Measurements from ENCODE around the gene IL27RA. TPM values are rescaled to one million over a fixed set of nuclear protein-coding genes. Genes with fewer than 3 reads are reported as not detected.
"Not testable (repeated sequence)": the region's sequence is repeated elsewhere in the genome, so short reads cannot be mapped to it uniquely, and the experiment has no call there.

IL27RA gene
- total RNA-seq, 1 donor from 2014 or later: 5.0 TPM

DNA sequence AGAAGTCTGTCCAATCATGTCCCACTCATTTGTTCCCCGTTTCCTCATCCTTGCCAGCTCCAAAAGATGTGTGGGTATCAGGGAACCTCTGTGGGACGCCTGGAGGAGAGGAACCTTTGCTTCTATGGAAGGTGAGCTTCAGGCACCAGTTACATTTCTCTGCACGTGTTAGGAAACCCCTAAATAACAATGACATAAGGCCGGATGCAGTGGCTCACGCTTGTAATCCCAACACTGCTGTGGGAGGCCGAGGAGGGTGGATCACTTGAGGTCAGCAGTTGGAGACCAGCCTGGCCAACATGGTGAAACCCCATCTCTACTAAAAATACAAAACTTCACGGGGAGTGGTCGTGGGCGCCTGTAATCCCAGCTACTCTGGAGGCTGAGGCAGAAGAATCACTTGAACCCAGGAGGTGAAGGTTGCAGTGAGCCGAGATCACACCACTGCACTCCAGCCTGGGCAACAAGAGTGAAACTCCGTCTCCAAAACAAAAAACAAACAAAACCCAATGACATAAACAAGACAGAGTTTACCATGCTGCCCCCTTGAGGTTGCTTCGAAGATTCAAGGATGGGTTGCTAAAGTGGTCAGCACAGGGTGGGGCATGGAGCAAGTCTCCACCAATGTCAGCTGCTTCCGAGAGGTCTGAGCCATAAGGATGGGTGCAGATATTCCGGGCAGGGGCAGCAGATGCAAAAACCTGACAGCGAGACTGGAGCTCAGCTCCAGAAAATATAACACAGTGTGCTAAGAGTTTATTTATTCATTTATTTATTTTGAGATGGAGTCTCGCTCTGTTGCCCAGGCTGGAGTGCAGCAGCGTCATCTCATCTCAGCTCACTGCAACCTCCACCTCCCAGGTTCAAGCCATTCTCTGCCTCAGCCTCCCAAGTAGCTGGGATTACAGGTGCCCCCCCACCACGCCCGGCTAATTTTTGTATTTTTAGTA lies 11.4 kb downstream of the IL27RA start:
- H3K27me3 Mint-ChIP-seq (ENCODE audit: low read depth); H3K4me3 Mint-ChIP-seq; H3K36me3 Mint-ChIP-seq (ENCODE audit: low read depth); H3K4me1 Mint-ChIP-seq; H3K9me3 Mint-ChIP-seq: not testable (repeated sequence)
- peak overlapping the region; percentile 97 for H3K27ac Mint-ChIP-seq (ENCODE audit: unreplicated experiment)
- peak; percentile 65 for DNase-seq (ENCODE audit: low read depth, low spot score)
- TF ChIP-seq, protein P1, sequence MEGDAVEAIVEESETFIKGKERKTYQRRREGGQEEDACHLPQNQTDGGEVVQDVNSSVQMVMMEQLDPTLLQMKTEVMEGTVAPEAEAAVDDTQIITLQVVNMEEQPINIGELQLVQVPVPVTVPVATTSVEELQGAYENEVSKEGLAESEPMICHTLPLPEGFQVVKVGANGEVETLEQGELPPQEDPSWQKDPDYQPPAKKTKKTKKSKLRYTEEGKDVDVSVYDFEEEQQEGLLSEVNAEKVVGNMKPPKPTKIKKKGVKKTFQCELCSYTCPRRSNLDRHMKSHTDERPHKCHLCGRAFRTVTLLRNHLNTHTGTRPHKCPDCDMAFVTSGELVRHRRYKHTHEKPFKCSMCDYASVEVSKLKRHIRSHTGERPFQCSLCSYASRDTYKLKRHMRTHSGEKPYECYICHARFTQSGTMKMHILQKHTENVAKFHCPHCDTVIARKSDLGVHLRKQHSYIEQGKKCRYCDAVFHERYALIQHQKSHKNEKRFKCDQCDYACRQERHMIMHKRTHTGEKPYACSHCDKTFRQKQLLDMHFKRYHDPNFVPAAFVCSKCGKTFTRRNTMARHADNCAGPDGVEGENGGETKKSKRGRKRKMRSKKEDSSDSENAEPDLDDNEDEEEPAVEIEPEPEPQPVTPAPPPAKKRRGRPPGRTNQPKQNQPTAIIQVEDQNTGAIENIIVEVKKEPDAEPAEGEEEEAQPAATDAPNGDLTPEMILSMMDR (conservative IDR thresholded peaks at IDR 0.05): peak; percentile 67

DNA sequence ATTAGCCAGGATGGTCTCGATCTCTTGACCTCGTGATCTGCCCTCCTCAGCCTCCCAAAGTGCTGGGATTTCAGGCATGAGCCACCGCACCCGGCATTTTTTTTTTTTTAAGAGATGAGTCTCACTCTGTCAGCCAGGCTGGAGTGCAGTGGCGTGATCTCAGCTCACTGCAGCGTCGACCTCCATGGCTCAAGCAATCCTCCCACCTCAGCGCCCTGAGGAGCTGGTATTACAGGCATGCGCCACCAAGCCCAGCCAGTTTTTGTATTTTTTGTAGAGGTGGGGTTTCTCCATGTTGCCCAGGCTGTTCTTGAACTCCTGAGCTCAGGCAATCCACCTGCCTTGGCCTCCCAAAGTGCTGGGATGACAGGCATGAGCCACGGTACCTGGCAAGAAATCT lies 16.3 kb downstream of the IL27RA start:
- not testable (repeated sequence) for DNase-seq (ENCODE audit: low read depth, low spot score); H3K9me3 Mint-ChIP-seq; H3K27me3 Mint-ChIP-seq (ENCODE audit: low read depth); H3K4me3 Mint-ChIP-seq; H3K4me1 Mint-ChIP-seq; H3K36me3 Mint-ChIP-seq (ENCODE audit: low read depth); H3K27ac Mint-ChIP-seq (ENCODE audit: unreplicated experiment)

DNA sequence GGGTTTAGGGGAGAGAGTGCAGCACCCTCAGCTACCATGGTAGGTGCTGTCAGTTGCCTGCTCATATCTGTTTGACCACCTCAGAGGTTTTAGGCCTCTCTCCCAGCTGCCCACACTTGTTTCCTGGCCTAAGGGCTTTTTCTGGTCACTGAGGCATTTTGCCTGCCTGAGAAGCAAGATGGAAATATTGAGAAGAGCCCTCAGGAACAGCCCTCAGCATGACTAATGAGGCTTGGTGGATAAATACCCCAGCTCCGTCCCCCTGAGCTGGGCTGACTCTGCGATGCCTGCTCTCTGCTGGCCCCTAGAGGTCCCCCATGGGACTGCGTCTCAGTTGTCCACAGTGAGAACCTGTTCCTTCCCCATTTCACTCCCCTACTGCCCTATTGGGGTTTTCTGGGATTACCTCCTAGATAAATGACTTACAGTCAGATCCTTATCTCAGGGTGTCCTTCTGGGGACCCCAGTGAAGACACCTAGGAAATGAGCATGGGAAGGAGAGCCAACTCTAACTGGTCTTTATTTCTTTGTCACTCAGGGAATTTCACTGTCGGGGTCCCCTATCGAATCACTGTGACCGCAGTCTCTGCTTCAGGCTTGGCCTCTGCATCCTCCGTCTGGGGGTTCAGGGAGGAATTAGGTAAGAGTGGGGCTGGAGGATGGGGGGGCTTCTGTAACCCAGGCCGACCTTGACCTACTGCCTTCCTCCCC lies 17.0 kb downstream of the IL27RA start:
- peak; percentile 63 for DNase-seq (ENCODE audit: low read depth, low spot score)
- no peaks in the 10 kb centered on the region for H3K9me3 Mint-ChIP-seq
- no peaks in the 10 kb centered on the region for H3K4me1 Mint-ChIP-seq
- TF ChIP-seq, protein P1 (conservative IDR thresholded peaks at IDR 0.05): peak; percentile 76
- H3K27ac Mint-ChIP-seq (ENCODE audit: unreplicated experiment): no peak overlapping the region
- H3K4me3 Mint-ChIP-seq: no peak overlapping the region
- H3K36me3 Mint-ChIP-seq (ENCODE audit: low read depth): no peaks in the 10 kb centered on the region
- no peaks in the 10 kb centered on the region for H3K27me3 Mint-ChIP-seq (ENCODE audit: low read depth)

DNA sequence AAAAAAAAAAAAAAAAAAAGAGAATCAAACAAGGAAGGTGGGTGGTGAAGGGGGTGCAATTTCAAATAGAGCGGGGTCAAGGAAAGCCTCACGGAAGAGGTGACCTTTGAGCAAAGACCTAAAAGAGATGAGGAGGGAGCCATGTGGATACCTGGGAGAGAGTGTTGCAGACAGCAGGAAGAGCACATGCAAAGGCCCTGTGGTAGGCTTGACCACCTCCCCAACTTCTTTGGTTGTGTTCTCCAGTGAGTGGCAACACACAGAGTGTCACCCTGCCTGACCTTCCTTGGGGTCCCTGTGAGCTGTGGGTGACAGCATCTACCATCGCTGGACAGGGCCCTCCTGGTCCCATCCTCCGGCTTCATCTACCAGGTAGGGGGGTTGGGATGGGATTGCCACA lies 18.9 kb downstream of the IL27RA start:
- no peaks in the 10 kb centered on the region for H3K9me3 Mint-ChIP-seq
- H3K4me3 Mint-ChIP-seq: no peak overlapping the region
- no peak for DNase-seq (ENCODE audit: low read depth, low spot score)

DNA sequence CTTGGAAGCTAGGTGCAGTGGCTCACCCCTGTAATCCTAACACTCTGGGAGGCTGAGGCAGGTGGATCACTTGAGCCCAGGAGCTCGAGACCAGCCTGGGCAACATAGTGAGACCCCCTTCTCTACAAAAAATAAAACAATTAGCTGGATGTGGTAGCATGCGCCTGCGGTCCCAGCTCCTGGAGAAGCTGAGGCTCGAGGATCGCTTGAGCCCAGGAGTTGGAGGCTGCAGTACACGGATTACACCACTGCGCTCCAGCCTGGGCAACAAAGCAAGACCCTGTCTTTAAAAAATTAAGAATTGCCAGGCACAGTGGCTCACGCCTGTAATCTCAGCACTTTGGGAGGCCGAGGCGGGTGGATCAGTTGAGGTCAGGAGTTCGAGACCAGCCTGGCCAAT lies 19.4 kb downstream of the IL27RA start:
- TF ChIP-seq, protein P1 (conservative IDR thresholded peaks at IDR 0.05): peak; percentile 36
- H3K9me3 Mint-ChIP-seq; H3K4me3 Mint-ChIP-seq; H3K4me1 Mint-ChIP-seq; DNase-seq (ENCODE audit: low read depth, low spot score); H3K36me3 Mint-ChIP-seq (ENCODE audit: low read depth); H3K27me3 Mint-ChIP-seq (ENCODE audit: low read depth); H3K27ac Mint-ChIP-seq (ENCODE audit: unreplicated experiment): not testable (repeated sequence)

More for the DNA sequence above, 18.9 kb downstream of the IL27RA start:
- H3K27ac Mint-ChIP-seq (ENCODE audit: unreplicated experiment): no peak overlapping the region
- no peaks in the 10 kb centered on the region for H3K4me1 Mint-ChIP-seq
- TF ChIP-seq, protein P1 (conservative IDR thresholded peaks at IDR 0.05): no peak
- H3K27me3 Mint-ChIP-seq (ENCODE audit: low read depth): peaks cover 3% of the 10 kb centered on the region
- H3K36me3 Mint-ChIP-seq (ENCODE audit: low read depth): no peaks in the 10 kb centered on the region

DNA sequence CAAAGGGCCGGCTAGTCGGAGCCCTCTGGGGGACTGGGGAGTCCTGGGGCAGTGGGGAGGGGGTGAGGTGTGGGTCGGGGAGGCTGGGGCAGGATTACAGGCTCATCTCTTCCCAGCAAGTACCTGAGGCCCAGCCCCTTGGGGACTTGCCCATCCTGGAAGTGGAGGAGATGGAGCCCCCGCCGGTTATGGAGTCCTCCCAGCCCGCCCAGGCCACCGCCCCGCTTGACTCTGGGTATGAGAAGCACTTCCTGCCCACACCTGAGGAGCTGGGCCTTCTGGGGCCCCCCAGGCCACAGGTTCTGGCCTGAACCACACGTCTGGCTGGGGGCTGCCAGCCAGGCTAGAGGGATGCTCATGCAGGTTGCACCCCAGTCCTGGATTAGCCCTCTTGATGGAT lies 20.4 kb downstream of the IL27RA start:
- no peak for DNase-seq (ENCODE audit: low read depth, low spot score)
- no peaks in the 10 kb centered on the region for H3K36me3 Mint-ChIP-seq (ENCODE audit: low read depth)
- no peaks in the 10 kb centered on the region for H3K4me1 Mint-ChIP-seq
- H3K27me3 Mint-ChIP-seq (ENCODE audit: low read depth): peaks cover 8% of the 10 kb centered on the region
- no peak overlapping the region for H3K4me3 Mint-ChIP-seq
- H3K27ac Mint-ChIP-seq (ENCODE audit: unreplicated experiment): no peak overlapping the region
- H3K9me3 Mint-ChIP-seq: no peaks in the 10 kb centered on the region
- TF ChIP-seq, protein P1 (conservative IDR thresholded peaks at IDR 0.05): no peak

All from neural crest cell (in vitro differentiated cells).